ENCODE data around the gene CEMIP. TPM values are rescaled to one million over a fixed set of nuclear protein-coding genes. Genes with fewer than 3 reads are reported as not detected.
A peak's percentile ranks its signal among the peaks of the same experiment; 100 is the strongest.

CEMIP gene
- total and polyA plus RNA-seq, 2 of the 13 experiments (the other 11 are each of a cell fraction or from before 2014, with no cell fraction given): 4.3 to 28.5 TPM

DNA sequence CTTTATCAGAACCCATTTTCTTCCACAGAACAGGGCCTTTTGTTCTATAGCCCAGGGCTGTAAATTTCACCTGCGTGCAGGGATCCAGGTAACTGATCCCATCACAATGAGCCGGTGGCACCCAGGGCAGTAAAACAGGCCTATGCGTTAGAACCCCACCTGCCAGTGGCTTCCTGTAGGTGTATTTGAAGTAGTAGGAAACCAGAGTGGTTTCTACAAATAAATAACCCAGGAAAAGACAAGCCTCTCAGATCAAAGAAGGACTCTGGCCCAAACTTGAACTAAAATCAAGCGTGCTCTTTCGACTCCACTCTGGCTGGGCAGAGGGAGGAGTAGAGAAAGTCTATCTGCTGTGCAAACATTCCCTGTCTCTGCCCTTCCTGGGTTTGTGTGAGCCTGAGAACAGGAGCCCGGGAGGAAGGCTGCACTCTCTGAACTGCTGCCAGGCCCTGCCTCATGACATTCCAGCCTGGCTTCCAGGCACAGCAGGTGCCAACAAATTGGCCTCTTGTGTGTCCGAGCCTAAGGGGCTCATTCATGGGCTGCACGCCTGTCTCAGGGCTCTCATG lies 77.7 kb downstream of the CEMIP start (continued):
- TF ChIP-seq ZNF512 (CRISPR knock-in tag; IDR thresholded peaks at IDR 0.05) (no peak; the same call in 1 of the 2 replicates), MAFF (IDR thresholded peaks at IDR 0.05; ENCODE audit: low read depth, low read length) (no peak), SSRP1 (CRISPR knock-in tag; IDR thresholded peaks at IDR 0.05) (no peak), ZNF354B (CRISPR knock-in tag; IDR thresholded peaks at IDR 0.05) (0 out of 2 replicates have a peak, but pooled peaks have one; percentile 33), NPAS2 (CRISPR knock-in tag; IDR thresholded peaks at IDR 0.05; ENCODE audit: borderline replicate concordance) (no peak), CAMTA2 (CRISPR knock-in tag; IDR thresholded peaks at IDR 0.05; ENCODE audit: borderline replicate concordance) (no peak), BRF2 (CRISPR knock-in tag; IDR thresholded peaks at IDR 0.05) (no peak), ZBTB1 (CRISPR knock-in tag; IDR thresholded peaks at IDR 0.05; ENCODE audit: borderline replicate concordance) (no peak), GATA4 (IDR thresholded peaks at IDR 0.05; ENCODE audit: borderline replicate concordance, low read depth) (no peak), ZSCAN29 (CRISPR knock-in tag; conservative IDR thresholded peaks at IDR 0.05) (peak; percentile 80), CSRNP1 (CRISPR knock-in tag; IDR thresholded peaks at IDR 0.05) (peak; percentile 68; the same call in 1 of the 2 replicates), RNF219 (CRISPR knock-in tag; IDR thresholded peaks at IDR 0.05) (no peak), SP5 (CRISPR knock-in tag; IDR thresholded peaks at IDR 0.05; ENCODE audit: borderline replicate concordance, low read depth) (peak; percentile 95), ZMYM3 (CRISPR knock-in tag; IDR thresholded peaks at IDR 0.05) (peak; percentile 82), ZFP36L2 (CRISPR knock-in tag; IDR thresholded peaks at IDR 0.05) (no peak)
- TF ChIP-seq, protein P1, sequence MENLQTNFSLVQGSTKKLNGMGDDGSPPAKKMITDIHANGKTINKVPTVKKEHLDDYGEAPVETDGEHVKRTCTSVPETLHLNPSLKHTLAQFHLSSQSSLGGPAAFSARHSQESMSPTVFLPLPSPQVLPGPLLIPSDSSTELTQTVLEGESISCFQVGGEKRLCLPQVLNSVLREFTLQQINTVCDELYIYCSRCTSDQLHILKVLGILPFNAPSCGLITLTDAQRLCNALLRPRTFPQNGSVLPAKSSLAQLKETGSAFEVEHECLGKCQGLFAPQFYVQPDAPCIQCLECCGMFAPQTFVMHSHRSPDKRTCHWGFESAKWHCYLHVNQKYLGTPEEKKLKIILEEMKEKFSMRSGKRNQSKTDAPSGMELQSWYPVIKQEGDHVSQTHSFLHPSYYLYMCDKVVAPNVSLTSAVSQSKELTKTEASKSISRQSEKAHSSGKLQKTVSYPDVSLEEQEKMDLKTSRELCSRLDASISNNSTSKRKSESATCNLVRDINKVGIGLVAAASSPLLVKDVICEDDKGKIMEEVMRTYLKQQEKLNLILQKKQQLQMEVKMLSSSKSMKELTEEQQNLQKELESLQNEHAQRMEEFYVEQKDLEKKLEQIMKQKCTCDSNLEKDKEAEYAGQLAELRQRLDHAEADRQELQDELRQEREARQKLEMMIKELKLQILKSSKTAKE (CRISPR knock-in tag; IDR thresholded peaks at IDR 0.05; ENCODE audit: borderline replicate concordance): peak; percentile 91
- TF ChIP-seq, protein P2, sequence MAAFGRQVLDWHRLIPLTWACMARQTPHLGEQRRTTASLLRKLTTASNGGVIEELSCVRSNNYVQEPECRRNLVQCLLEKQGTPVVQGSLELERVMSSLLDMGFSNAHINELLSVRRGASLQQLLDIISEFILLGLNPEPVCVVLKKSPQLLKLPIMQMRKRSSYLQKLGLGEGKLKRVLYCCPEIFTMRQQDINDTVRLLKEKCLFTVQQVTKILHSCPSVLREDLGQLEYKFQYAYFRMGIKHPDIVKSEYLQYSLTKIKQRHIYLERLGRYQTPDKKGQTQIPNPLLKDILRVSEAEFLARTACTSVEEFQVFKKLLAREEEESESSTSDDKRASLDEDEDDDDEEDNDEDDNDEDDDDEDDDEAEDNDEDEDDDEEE (CRISPR knock-in tag; IDR thresholded peaks at IDR 0.05): no peak; the same call in 1 of the 2 replicates
